GM21390 (cell line): ENCODE measurements around the gene TRIM33.

Experiments
- ATAC-seq: cut with Tn5 transposase; IDR thresholded peaks from one replicate; pipeline ENCODE4 v1.9.1; 2021; ENCODE audit not compliant: unreplicated experiment

The TRIM33 gene

DNA sequence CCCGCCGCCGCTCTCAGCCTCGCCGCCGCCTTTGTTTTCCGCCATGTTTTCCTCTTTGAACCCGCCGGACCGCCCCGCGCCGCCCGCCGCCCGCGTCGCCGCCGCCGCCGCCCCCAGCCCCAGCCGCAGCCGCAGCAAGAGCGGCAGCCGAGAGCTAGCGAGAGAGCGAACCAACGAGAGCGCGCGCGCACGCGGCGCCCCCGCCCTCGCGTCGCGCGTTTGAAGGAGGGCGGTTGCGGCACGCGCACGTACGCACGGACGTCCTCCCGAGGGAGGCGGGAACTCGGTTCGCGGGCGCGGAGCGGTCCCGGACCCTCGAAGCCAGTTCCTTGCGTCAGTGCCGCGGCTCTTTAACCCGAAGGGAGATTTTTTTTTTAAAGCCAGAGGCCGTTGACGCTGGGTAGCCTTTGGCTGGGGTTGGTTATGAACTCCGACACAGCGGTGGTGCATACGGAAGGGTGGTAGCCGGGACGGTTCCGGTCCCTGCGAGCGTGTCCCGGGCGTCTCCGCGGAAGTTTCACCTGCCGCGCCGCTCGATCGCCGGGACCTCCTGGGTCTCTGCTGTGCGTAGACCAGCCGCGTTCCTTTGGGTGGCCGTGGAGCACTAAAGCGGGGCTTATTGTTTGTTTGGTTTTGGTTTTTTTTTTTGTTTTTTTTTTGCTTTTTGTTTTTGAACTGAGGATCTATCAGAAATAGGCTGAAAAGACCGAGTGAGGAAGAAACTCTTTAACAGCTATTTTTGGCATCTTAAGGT, at the start of gene TRIM33:
Gene TRIM33, minus strand, starts transcription at position 172 of the 754 bp plus-strand sequence. Its CDS starts 127 bp downstream, at position 45.
- ATAC-seq, result peak; percentile 73

DNA sequence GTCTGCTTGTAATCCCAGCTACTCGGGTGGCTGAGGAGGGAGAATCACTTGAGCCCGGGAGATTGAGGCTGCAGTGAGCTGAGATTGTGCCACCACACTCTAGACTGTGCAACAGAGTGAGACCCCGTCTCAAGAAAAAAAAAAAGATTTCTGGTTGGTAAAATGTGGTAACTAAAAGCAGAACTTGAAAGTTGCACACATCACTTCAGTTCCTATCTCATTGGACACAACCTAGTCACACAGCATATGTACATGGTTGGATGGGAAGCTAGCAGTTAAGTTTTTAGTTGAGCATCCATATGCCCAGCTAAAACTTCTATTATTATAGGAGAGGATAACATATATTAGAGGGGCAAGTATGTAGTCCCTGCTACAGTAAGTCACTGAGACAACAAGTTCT, 48.4 kb upstream of the TRIM33 start:
- peak; percentile 65 for ATAC-seq

GRCh38 chr1:114558544-114558943, 47.5 kb upstream of the TRIM33 start:
- peak; percentile 52 for ATAC-seq

- ATAC-seq, result no peak
Observed at GRCh38 chr1:114554577-114554976, 43.6 kb upstream of the TRIM33 start.

DNA sequence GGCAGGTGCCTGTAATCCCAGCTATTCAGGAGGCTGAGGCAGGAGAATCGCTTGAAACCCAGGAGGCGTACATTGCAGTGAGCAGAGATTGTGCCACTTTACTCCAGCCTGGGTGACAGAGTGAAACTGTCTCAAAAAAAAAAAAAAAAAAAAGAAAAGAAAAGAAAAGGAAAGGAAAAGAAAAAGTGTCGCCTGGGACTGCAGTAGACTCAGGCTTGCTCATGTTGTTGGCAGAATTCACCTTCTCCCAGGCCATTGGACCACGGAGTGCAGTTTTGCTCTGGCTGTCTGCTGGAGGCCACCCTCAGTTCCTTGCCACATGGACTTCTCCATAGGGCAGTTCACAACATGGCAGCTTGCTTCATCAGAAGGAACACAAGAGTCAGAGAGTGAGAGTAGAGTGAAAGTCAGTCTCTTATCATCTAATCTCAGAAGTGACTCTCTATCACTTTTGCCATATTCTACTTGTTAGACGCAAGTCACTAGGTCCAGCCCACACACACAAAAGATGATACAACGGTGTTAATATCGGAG, 41.2 kb upstream of the TRIM33 start:
- ATAC-seq, result no peak

DNA sequence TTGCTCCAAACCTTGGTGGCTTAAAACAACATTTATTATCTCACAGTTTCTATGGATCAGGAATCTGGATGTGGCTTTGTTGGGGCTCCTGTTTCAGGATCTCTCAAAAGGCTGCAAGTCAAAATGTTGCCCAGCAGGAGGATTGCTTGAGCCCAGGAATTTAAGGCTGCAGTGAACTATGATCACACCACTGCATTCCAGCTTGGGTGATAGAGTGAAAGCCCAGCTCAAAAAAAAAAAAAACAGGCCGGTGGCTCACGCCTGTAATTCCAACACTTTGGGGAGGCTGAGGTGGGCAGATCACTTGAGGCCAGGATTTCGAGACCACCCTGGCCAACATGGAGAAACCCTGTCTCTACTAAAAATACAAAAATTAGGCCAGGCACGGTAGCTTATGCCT, 40.4 kb upstream of the TRIM33 start:
- no peak for ATAC-seq

DNA sequence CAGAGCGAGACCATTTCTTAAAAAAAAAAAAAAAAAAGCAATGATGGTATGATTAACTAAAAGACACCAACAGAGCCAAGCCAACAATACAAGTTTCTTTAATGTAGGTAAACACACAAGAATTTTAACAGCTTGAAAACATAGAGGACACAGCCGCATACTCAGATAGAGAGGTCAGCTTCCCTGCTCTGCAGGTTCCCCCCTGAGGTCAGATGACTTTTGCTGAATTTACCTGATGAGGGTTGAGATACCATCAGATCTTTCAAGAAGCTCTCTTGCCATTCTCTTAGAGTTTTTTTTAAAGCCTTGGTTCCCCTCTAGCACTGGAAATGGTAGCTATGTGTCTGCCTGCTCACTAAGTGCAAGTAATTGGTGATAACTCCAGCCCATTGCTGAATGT, 39.3 kb upstream of the TRIM33 start:
- ATAC-seq, result no peak

GRCh38 chr1:114549137-114549536, 38.1 kb upstream of the TRIM33 start:
- no peak for ATAC-seq

GRCh38 chr1:114547076-114547475, 36.1 kb upstream of the TRIM33 start:
- ATAC-seq, result no peak

DNA sequence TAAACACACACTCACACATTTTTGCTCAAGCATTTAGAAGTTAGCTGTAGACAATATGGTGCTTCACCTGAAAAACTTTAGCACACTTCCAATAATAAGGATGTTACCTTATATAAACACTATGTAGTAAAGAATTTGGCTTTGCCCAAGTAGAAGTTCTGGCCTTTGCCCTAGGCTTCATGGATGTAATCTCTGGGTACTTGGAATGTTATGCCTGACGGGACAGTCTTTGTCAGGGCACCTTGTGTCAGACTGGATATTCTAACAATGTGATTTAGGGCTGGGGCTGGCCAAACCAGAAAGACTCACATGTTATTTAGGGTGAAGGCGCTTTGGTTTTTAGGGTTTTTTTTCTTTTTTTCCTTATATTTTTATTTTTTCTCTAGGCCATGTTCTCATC, 34.8 kb upstream of the TRIM33 start:
- no peak for ATAC-seq

DNA sequence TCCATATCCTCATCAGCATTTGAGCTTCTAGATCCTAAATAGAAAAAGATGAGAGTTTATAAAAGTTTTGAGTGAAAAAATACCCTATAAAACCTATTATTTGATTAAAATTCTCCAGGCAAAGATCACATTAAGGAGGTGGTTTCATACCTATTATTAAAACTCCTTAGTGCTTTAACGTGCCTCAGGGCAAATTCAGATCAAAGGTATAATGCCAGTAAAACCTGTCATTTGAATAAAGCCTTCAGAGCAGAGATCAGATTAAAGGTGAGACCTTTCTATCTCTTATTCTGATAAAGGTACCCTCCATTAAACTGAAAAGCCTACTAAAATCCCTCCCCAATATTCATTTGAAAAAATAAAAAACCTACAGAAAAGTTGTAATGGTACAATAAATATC, 34.3 kb upstream of the TRIM33 start:
- no peak for ATAC-seq

GRCh38 chr1:114540821-114541220, 29.8 kb upstream of the TRIM33 start:
- ATAC-seq, result no peak

- no peak for ATAC-seq
Observed at GRCh38 chr1:114540272-114540671, 29.3 kb upstream of the TRIM33 start.

DNA sequence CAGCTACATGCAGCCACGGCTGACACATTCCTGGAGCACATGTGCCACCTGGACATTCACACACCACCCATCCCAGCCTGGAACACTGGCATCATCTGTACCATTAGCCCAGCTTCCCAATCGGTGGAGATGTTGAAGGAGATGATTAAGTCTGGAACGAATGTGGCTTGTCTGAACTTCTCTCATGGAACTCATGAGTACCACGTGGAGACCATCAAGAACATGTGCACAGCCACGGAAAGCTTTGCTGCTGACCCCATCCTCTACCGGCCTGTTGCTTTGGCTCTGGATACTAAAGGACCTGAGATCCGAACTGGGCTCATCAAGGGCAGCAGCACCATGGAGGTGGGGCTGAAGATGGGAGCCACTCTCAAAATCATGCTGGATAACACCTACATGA, 25.0 kb upstream of the TRIM33 start:
- ATAC-seq, result no peak

GRCh38 chr1:114535401-114535800, 24.4 kb upstream of the TRIM33 start:
- no peak for ATAC-seq

DNA sequence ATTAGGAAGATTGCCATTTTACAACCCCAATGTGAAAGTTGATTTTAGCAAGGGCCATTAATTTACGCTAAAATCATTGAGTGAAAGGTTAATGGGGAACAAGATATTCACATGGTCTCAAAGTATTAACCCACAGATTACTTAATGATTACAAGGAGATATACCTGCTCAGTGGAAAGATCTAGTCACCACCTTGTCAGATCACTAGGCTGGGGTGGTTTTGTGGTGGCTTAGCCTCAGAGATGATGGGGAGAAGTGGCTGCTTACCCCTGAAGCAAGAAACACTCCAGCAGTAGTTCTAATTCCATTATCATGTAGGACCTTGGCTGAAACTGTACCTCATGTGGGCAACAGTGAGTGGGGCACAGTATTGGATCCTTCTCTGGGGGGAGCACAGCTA, 20.1 kb upstream of the TRIM33 start:
- ATAC-seq, result no peak

DNA sequence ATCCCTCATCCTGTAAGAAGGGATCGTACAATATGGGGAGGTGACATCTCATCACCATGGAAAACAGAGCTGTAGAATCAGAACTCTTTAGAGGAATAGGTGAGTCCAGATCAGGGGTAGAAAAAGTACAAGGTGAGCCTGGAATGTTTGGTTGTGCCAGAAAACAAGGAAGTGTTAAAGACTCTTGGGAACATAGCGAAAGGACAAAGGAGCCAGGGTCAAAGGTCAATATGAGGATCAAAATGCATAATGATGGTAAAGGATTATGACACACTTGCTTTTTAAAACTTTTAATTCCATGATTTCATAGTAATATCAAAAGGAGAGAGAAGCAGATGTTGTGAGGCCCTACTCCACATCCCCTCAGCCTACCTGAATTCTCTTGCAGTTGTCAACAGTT, 19.2 kb upstream of the TRIM33 start:
- ATAC-seq, result no peak

DNA sequence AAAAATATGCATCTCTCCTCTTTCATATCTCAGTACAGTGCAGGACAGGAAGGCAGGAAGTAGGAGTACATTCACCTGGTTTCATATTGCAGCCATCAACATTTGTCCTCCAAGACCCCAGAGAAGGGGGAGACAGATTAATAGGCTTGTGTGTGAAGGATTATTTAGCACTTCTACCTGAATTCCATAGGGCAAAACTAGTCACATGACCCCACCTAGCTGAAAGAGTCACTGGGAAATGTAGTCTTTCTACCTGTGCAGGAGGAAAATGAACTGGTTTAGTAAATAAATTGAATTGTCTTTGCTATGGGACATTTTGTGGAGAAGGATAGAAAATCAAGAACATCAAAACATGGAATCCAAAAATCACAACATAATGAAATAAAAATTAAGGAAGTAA, 13.9 kb upstream of the TRIM33 start:
- no peak for ATAC-seq

GRCh38 chr1:114522264-114522575, 11.2 kb upstream of the TRIM33 start:
- ATAC-seq, result no peak

DNA sequence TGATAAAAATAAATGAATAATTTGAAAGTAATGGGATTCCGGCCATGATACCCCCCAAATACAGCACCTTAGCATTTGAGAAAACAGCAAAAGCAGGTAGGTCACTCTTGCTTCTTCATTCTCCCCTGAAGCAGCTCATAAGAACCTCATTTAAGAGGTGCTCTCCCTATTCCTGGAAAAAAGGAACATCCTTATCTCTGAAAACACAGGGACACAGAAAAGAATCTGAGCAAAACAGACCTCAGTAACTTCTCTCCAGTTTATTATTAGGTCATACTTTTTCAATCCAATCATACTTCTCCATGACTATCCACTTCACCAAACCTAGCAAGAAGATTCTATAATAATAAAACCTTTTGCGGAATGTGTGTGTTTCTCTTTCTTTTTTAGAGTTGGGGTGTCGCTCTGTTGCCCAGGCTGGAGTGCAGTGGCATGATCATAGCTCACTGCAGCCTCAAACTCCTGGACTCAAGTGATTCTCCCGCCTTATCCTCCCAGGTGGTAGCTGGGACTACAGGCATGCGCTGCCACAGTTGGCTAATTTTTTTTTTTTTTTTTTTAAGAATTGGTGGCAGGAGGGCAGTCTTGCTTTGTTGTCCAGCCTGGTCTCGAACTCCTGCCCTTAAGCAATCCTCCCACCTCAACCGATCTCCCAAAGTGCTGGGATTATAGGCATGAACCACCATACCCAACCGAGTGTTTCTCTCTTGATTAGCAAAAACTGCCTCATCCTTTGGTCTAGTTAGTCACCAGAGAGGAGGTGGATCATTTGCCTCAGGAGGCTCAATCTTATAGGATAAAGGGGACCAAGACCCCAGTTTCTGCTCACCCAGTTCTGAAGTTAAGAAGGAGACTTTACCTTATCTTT, 10.6 kb upstream of the TRIM33 start:
- ATAC-seq, result no peak

- no peak for ATAC-seq
Observed at GRCh38 chr1:114517348-114517747, 6.3 kb upstream of the TRIM33 start.

DNA sequence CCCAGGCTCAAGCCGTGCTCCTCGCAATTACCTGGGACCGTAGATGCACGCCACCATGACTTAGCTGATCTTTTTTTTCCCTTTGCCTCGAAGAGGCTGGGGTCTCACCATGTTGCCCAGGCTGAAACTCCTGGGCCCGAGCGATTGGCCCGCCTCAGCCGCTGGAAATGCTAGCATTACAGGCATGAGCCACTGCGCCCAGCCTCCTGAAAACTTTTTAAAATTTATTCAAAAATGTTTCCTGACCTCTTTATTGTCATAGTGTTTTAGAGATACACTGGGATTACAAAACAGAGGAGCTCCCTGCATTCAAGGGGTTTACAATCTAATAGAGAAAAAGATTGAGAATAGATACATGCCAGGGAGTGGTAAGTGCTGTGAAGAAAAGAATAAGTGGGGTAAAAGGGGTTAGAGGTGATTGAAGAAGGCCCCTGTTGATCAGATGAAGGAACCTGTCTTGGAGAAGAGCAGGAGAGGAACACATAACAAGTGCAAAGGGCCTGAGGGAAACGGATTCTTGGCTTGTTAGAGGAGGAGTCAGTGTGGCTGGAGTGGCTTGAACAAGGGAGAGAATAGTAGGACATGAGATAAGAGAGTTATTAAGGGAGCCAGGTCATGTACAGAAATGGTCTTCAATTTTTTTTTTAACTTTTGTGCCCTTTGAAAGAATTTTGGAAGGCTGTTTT, 1.7 kb upstream of the TRIM33 start:
- ATAC-seq, result no peak
